GM12878 (cell line): ENCODE results near the gene FLNC. TPM values are rescaled to one million over a fixed set of nuclear protein-coding genes. Genes with fewer than 3 reads are reported as not detected.

Experiments
- ATAC-seq: fragments of 200-7000 bp; cut with Tn5 transposase; 3 replicates; pipeline ENCODE4 v1.9.1; 2020; ENCODE audit warnings: mild to moderate bottlenecking, moderate library complexity
- BruUV-seq: library from RNA; stranded (reverse); fragments of 400-500 nt; replicated peaks from 2 replicates; lab custom pipeline; 2021; lab: Mats Ljungman, UMichigan
- CTCF ChIA-PET: fragments of 300-600 bp; sonication (Branson Sonifier 250); formaldehyde crosslinking; extraction: SDS; loops from one replicate; lab custom pipeline; 2021; ENCODE audit warnings: inconsistent platforms; lab: Yijun Ruan, JAX
- POLR2A ChIA-PET: fragments of 350-600 bp; formaldehyde crosslinking; extraction: SDS; loops from one replicate; lab custom pipeline; 2021; ENCODE audit warnings: inconsistent platforms; lab: Charles Lee
- RAD21 ChIA-PET: fragments of 300-600 bp; sonication (Branson Sonifier 250); formaldehyde crosslinking; loops from one replicate; lab custom pipeline; 2023; ENCODE audit warnings: antibody characterized with exemption; ENCODE audit not compliant: unreplicated experiment; lab: Charles Lee
- SMC1A ChIA-PET: fragments of 300-600 bp; sonication (Branson Sonifier 250); formaldehyde crosslinking; loops from one replicate; lab custom pipeline; 2023; ENCODE audit not compliant: unreplicated experiment, uncharacterized antibody; lab: Charles Lee
- DNase-seq: peaks from one replicate; pipeline ENCODE4 v3.0.0-alpha.2; 2011; ENCODE audit warnings: low read depth, low spot score
- FAIRE-seq: peaks from 3 replicates; lab custom pipeline; 2011; peaks lifted over from hg19 to GRCh38; lab: Jason Lieb, UNC
- H2AFZ ChIP-seq: 2 replicates; pipeline ENCODE4 v1.6.0; 2011; ENCODE audit warnings: low read depth, low read length, control low read depth; ENCODE audit not compliant: control insufficient read depth
- H3K27ac ChIP-seq: 2 replicates; pipeline ENCODE4 v1.5.1; 2011; ENCODE audit warnings: control low read depth; ENCODE audit not compliant: control insufficient read depth, insufficient read depth
- H3K27me3 ChIP-seq, 2 experiments: replicated peaks in 1 of 2; 2 replicates each; pipeline versions ENCODE4 v1.6.0 to v1.6.1; 2011; ENCODE audit warnings: low read length in 1 of 2; ENCODE audit not compliant: control insufficient read depth in 2 of 2, insufficient read depth in 2 of 2
- H3K36me3 ChIP-seq, 2 experiments: 2 replicates each; pipeline ENCODE4 v1.5.1; 2011; ENCODE audit warnings: low read length in 1 of 2; ENCODE audit not compliant: control insufficient read depth in 2 of 2, insufficient read depth in 2 of 2
- H3K4me1 ChIP-seq: 2 replicates; pipeline ENCODE4 v1.6.1; 2011; ENCODE audit warnings: mild to moderate bottlenecking, low read length, moderate library complexity, mixed read lengths; ENCODE audit not compliant: control insufficient read depth, insufficient read depth
- H3K4me2 ChIP-seq: 2 replicates; pipeline ENCODE4 v1.6.0; 2011; ENCODE audit warnings: control low read depth; ENCODE audit not compliant: control insufficient read depth, insufficient read depth
- H3K4me3 ChIP-seq: fragments of 200-600 bp; sonication (generic); 2 replicates; pipeline ENCODE4 v1.5.1; 2016
- H3K79me2 ChIP-seq: 2 replicates; pipeline ENCODE4 v1.6.0; 2011; ENCODE audit warnings: low read length; ENCODE audit not compliant: control insufficient read depth, insufficient read depth
- H3K9ac ChIP-seq: 2 replicates; pipeline ENCODE4 v1.8.0; 2011; ENCODE audit warnings: low read length, control low read depth, mixed read lengths; ENCODE audit not compliant: control insufficient read depth, insufficient read depth
- H3K9me3 ChIP-seq: replicated peaks from 3 replicates; pipeline ENCODE4 v1.5.1; 2011; ENCODE audit warnings: mild to moderate bottlenecking, low read length; ENCODE audit not compliant: control insufficient read depth, insufficient read depth
- H4K20me1 ChIP-seq: 2 replicates; pipeline ENCODE4 v1.6.0; 2011; ENCODE audit not compliant: control insufficient read depth, insufficient read depth
- ATF7 ChIP-seq: fragments of 450-650 bp; IDR thresholded peaks from 2 replicates; pipeline ENCODE4 v1.6.1; 2016; ENCODE audit warnings: low read depth, mild to moderate bottlenecking
- CREB1 ChIP-seq: IDR thresholded peaks from 2 replicates; pipeline ENCODE4 v1.6.1; 2012; ENCODE audit warnings: low read depth, mild to moderate bottlenecking, inconsistent platforms
- EZH2 ChIP-seq: IDR thresholded peaks from 2 replicates; pipeline ENCODE4 v1.6.1; 2012; ENCODE audit warnings: low read depth, mild to moderate bottlenecking, control low read depth, inconsistent platforms, low read length, borderline replicate concordance; ENCODE audit not compliant: control insufficient read depth
- HDAC6 ChIP-seq: fragments of 200-600 bp; sonication (generic); IDR thresholded peaks from one replicate; pipeline ENCODE4 v1.8.0; 2017; ENCODE audit warnings: antibody characterized with exemption; ENCODE audit not compliant: unreplicated experiment
- IKZF1 ChIP-seq: fragments of 450-650 bp; conservative IDR thresholded peaks from 2 replicates; pipeline ENCODE4 v1.6.1; 2017; ENCODE audit warnings: antibody characterized with exemption, mild to moderate bottlenecking
- JUNB ChIP-seq: IDR thresholded peaks from 2 replicates; pipeline ENCODE4 v1.6.1; 2016; ENCODE audit warnings: antibody characterized with exemption, mild to moderate bottlenecking
- KDM1A ChIP-seq: fragments of 200-600 bp; sonication (generic); IDR thresholded peaks from 2 replicates; pipeline ENCODE4 v1.6.1; 2016; ENCODE audit warnings: borderline replicate concordance
- PAX5 ChIP-seq: IDR thresholded peaks from 2 replicates; pipeline ENCODE4 v1.6.1; 2011; ENCODE audit warnings: low read depth, low read length, borderline replicate concordance
- RUNX3 ChIP-seq: IDR thresholded peaks from 2 replicates; pipeline ENCODE4 v1.6.1; 2012; ENCODE audit warnings: low read length, inconsistent platforms
- ZNF207 ChIP-seq: fragments of 450-650 bp; IDR thresholded peaks from 2 replicates; pipeline ENCODE4 v1.6.1; 2014; ENCODE audit warnings: antibody characterized with exemption, mild to moderate bottlenecking, borderline replicate concordance
- ZNF622 ChIP-seq: fragments of 450-650 bp; IDR thresholded peaks from 2 replicates; pipeline ENCODE4 v1.6.1; 2017; ENCODE audit warnings: mild to moderate bottlenecking, inconsistent platforms
- ZZZ3 ChIP-seq: IDR thresholded peaks from 2 replicates; pipeline ENCODE4 v1.6.1; 2011; ENCODE audit warnings: low read depth; ENCODE audit not compliant: control insufficient read depth, insufficient read length
- WGBS: methylation state at CpG from one replicate; pipeline ENCODE4 v1.1.6; 2016; ENCODE audit warnings: low lambda C conversion rate; ENCODE audit not compliant: insufficient replicate concordance, insufficient coverage; ENCODE audit errors: missing lambda C conversion rate; 5-methylcytosine and 5-hydroxymethylcytosine counted together
- in situ Hi-C: fragments of 300-500 bp; cut with MboI; formaldehyde crosslinking; loops from 9 replicates; pipeline ENCODE4 v1.14.3; 2018; ENCODE audit warnings: mixed read lengths
- intact Hi-C: fragments of 100-400 bp; cut with micrococcal nuclease; formaldehyde crosslinking; loops from one replicate; pipeline ENCODE4 v1.14.2; 2022; ENCODE audit not compliant: unreplicated experiment
- polyA plus RNA-seq, 11 experiments: library from polyadenylated mRNA; depleted of rRNA in 4 of 11; unstranded in 6 of 11; stranded (reverse) in 5 of 11; fragments of >200 nt; fragmentation: Nextera tagmentation in 4 of 11; fragmentation: Illumina TruSeq in 1 of 11; extraction: Ambion mirVana in 4 of 11; extraction: Trizol in 1 of 11; gene quantifications; 1 replicate in 1 of 11; 2 replicates in 10 of 11; pipeline versions ENCODE4 v1.2.1 to v1.2.3, GENCODE V29; 2011 to 2016; ENCODE audit warnings: inconsistent platforms in 2 of 11, missing spikeins in 2 of 11, low read depth in 1 of 11
- total RNA-seq, 4 experiments: library from RNA; depleted of rRNA in 3 of 4; stranded (reverse); fragments of >200 nt in 3 of 4; fragmentation: Illumina TruSeq in 1 of 4; extraction: Trizol in 1 of 4; gene quantifications; 2 replicates each; pipeline versions ENCODE4 v1.2.1 to v1.2.3, GENCODE V29; 2013 to 2021
- TF ChIP-seq, protein P1 (sequence below): fragments of 450-650 bp; IDR thresholded peaks from 2 replicates; pipeline ENCODE4 v1.6.1; 2017; ENCODE audit warnings: mild to moderate bottlenecking
- TF ChIP-seq, protein P2 (sequence below): fragments of 450-650 bp; IDR thresholded peaks from 2 replicates; pipeline ENCODE4 v1.6.1; 2017; ENCODE audit warnings: low read depth, mild to moderate bottlenecking, moderate library complexity
- TF ChIP-seq, protein P3 (sequence below): fragments of 450-650 bp; IDR thresholded peaks from 2 replicates; pipeline ENCODE4 v1.6.1; 2018; ENCODE audit warnings: borderline replicate concordance, mild to moderate bottlenecking; ENCODE audit not compliant: partially characterized antibody
- TF ChIP-seq, protein P4 (sequence below): IDR thresholded peaks from 2 replicates; pipeline ENCODE4 v1.6.1; 2011; ENCODE audit warnings: low read depth, low read length, improper control_type of control experiment, borderline replicate concordance
- TF ChIP-seq, protein P5 (sequence below): IDR thresholded peaks from 2 replicates; pipeline ENCODE4 v1.6.1; 2011; ENCODE audit warnings: borderline replicate concordance, low read depth, mild to moderate bottlenecking, moderate library complexity, mixed read lengths, low read length; ENCODE audit not compliant: insufficient read depth; ENCODE audit errors: extremely low read length

The FLNC gene
- total and polyA plus RNA-seq, 10 of the 15 experiments (the other 5 are each of a cell fraction or from before 2014, with no cell fraction given), result 0.01 to 0.21 (median 0.06) TPM; not detected in 3

DNA sequence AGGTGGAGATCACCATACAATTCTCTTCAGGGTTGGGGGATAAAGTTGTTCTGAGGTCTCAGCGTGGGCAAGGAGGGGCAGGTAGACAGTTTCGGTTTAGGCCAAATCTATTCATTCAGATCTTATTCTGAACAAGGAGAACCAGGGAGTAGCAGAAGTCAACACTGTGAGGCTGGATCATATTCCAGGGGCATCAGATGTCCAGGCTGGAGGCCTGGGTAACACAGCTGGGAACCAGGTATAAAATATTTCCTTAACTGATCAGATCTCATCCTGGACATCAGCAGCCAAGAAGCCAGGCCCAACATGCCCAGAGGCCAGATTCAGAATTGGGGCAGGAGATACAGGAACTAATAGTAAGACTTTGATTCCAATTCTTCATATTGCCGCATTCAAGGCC, 19.2 kb upstream of the FLNC start:
- Histone ChIP-seq H4K20me1 (no peaks in the 10 kb centered on the region), H2AFZ (no peak overlapping the region), H3K9me3 (no peaks in the 10 kb centered on the region), H3K4me3 (no peak overlapping the region), H3K79me2 (no peaks in the 10 kb centered on the region), H3K36me3 (no peaks in the 10 kb centered on the region), H3K9ac (no peak overlapping the region), H3K27me3 (peaks cover 0 to 2% of the 10 kb centered on the region in 2 experiments; a peak in 2 of 4 replicates), H3K4me2 (no peak overlapping the region), H3K27ac (no peak overlapping the region), H3K4me1 (no peaks in the 10 kb centered on the region)
- DNase-seq (no peak), FAIRE-seq (no peak), ATAC-seq (no peak)
- in situ Hi-C loops, result no loop called here
- ChIA-PET CTCF (no interaction called here), SMC1A (interaction anchor here (1.4 kb wide), 1 partner anchor 10 kb away, joined by 4 read pairs; no protein-coding TSS in a partner anchor), POLR2A (no interaction called here), RAD21 (no interaction called here)
- WGBS, result 71% methylated on average over 3 of the region's 3 CpGs
- BruUV-seq, result no TSS peak
- intact Hi-C loops, result no loop called here
- TF ChIP-seq EZH2, result no peak
- TF ChIP-seq, protein P1, sequence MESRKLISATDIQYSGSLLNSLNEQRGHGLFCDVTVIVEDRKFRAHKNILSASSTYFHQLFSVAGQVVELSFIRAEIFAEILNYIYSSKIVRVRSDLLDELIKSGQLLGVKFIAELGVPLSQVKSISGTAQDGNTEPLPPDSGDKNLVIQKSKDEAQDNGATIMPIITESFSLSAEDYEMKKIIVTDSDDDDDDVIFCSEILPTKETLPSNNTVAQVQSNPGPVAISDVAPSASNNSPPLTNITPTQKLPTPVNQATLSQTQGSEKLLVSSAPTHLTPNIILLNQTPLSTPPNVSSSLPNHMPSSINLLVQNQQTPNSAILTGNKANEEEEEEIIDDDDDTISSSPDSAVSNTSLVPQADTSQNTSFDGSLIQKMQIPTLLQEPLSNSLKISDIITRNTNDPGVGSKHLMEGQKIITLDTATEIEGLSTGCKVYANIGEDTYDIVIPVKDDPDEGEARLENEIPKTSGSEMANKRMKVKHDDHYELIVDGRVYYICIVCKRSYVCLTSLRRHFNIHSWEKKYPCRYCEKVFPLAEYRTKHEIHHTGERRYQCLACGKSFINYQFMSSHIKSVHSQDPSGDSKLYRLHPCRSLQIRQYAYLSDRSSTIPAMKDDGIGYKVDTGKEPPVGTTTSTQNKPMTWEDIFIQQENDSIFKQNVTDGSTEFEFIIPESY, result no peak
- no peak for TF ChIP-seq KDM1A
- no peak for TF ChIP-seq ATF7
- TF ChIP-seq IKZF1, result no peak
- TF ChIP-seq ZZZ3, result no peak
- TF ChIP-seq, protein P2, sequence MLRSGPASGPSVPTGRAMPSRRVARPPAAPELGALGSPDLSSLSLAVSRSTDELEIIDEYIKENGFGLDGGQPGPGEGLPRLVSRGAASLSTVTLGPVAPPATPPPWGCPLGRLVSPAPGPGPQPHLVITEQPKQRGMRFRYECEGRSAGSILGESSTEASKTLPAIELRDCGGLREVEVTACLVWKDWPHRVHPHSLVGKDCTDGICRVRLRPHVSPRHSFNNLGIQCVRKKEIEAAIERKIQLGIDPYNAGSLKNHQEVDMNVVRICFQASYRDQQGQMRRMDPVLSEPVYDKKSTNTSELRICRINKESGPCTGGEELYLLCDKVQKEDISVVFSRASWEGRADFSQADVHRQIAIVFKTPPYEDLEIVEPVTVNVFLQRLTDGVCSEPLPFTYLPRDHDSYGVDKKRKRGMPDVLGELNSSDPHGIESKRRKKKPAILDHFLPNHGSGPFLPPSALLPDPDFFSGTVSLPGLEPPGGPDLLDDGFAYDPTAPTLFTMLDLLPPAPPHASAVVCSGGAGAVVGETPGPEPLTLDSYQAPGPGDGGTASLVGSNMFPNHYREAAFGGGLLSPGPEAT, result no peak
- TF ChIP-seq RUNX3, result no peak
- TF ChIP-seq, protein P3, sequence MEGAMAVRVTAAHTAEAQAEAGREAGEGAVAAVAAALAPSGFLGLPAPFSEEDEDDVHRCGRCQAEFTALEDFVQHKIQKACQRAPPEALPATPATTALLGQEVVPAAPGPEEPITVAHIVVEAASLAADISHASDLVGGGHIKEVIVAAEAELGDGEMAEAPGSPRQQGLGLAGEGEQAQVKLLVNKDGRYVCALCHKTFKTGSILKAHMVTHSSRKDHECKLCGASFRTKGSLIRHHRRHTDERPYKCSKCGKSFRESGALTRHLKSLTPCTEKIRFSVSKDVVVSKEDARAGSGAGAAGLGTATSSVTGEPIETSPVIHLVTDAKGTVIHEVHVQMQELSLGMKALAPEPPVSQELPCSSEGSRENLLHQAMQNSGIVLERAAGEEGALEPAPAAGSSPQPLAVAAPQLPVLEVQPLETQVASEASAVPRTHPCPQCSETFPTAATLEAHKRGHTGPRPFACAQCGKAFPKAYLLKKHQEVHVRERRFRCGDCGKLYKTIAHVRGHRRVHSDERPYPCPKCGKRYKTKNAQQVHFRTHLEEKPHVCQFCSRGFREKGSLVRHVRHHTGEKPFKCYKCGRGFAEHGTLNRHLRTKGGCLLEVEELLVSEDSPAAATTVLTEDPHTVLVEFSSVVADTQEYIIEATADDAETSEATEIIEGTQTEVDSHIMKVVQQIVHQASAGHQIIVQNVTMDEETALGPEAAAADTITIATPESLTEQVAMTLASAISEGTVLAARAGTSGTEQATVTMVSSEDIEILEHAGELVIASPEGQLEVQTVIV, result no peak
- TF ChIP-seq ZNF207, result no peak
- no peak for TF ChIP-seq ZNF622
- TF ChIP-seq HDAC6, result no peak
- no peak for TF ChIP-seq PAX5
- no peak for TF ChIP-seq JUNB
- TF ChIP-seq CREB1, result no peak
- TF ChIP-seq, protein P4, sequence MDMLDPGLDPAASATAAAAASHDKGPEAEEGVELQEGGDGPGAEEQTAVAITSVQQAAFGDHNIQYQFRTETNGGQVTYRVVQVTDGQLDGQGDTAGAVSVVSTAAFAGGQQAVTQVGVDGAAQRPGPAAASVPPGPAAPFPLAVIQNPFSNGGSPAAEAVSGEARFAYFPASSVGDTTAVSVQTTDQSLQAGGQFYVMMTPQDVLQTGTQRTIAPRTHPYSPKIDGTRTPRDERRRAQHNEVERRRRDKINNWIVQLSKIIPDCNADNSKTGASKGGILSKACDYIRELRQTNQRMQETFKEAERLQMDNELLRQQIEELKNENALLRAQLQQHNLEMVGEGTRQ, result no peak
- TF ChIP-seq, protein P5, sequence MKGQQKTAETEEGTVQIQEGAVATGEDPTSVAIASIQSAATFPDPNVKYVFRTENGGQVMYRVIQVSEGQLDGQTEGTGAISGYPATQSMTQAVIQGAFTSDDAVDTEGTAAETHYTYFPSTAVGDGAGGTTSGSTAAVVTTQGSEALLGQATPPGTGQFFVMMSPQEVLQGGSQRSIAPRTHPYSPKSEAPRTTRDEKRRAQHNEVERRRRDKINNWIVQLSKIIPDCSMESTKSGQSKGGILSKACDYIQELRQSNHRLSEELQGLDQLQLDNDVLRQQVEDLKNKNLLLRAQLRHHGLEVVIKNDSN, result no peak
